ENCODE results near the gene POLQ.
"Not testable (repeated sequence)": the region's sequence is repeated elsewhere in the genome, so short reads cannot be mapped to it uniquely, and the experiment has no call there.

Gene POLQ

GRCh38 chr3:121545574-121546455 is at the start of gene POLQ:
Gene POLQ (minus strand): TSS chr3:121545988. CDS start chr3:121545877, 111 bp downstream.
- Histone ChIP-seq H3K4me1 (peaks cover 14 to 34% (median 25%) of the 10 kb centered on the region in 10 experiments), H3K4me2 (peak within 1 kb of the TSS; percentile 89 to 99 (median 95)), H3K9ac (peak within 1 kb of the TSS; percentile 80 to 92 (median 86)), H4K20me1 (no peaks in the 10 kb centered on the region), H3K9me3 (replicated peaks in 1 of 11) (no peaks in the 10 kb centered on the region), H3K27ac (peak within 1 kb of the TSS; percentile 67 to 91 (median 85)), H3K36me3 (peaks cover 0 to 37% (median 34%) of the 10 kb centered on the region in 11 experiments; a peak in 16 of 22 replicates), H3K4me3 (peak within 1 kb of the TSS; percentile 74 to 95 (median 86)), H3K27me3 (no peaks in the 10 kb centered on the region)
- no peak for TF ChIP-seq Cebpa-rat (IDR thresholded peaks at IDR 0.05)

GRCh38 chr3:121594850-121595249 is 49.1 kb upstream of the POLQ start:
- H3K27me3 ChIP-seq: no peaks in the 10 kb centered on the region
- no peaks in the 10 kb centered on the region for H3K9me3 ChIP-seq (replicated peaks in 1 of 11)
- H3K4me2 ChIP-seq: no peak overlapping the region
- no peak overlapping the region for H3K4me3 ChIP-seq
- no peak overlapping the region for H3K27ac ChIP-seq
- no peak for TF ChIP-seq Cebpa-rat (IDR thresholded peaks at IDR 0.05)
- H3K36me3 ChIP-seq: no peaks in the 10 kb centered on the region
- no peak overlapping the region for H3K9ac ChIP-seq
- H3K4me1 ChIP-seq: no peaks in the 10 kb centered on the region
- no peaks in the 10 kb centered on the region for H4K20me1 ChIP-seq

GRCh38 chr3:121593806-121594205 is 48.0 kb upstream of the POLQ start:
- not testable (repeated sequence) for H4K20me1 ChIP-seq; H3K9ac ChIP-seq; H3K36me3 ChIP-seq; H3K9me3 ChIP-seq (replicated peaks in 1 of 11); H3K27me3 ChIP-seq; H3K4me1 ChIP-seq; H3K27ac ChIP-seq; H3K4me2 ChIP-seq; H3K4me3 ChIP-seq

- no peak within 1 kb of the TSS for H3K4me2 ChIP-seq
- H3K36me3 ChIP-seq: no peaks in the 10 kb centered on the region
- H3K27ac ChIP-seq: no peak within 1 kb of the TSS
- no peaks in the 10 kb centered on the region for H3K27me3 ChIP-seq
- H3K4me1 ChIP-seq: no peaks in the 10 kb centered on the region
- H3K9ac ChIP-seq: no peak within 1 kb of the TSS
- TF ChIP-seq Cebpa-rat (IDR thresholded peaks at IDR 0.05): no peak
- H3K4me3 ChIP-seq: no peak within 1 kb of the TSS
- H4K20me1 ChIP-seq: no peaks in the 10 kb centered on the region
- H3K9me3 ChIP-seq (replicated peaks in 1 of 11): no peaks in the 10 kb centered on the region
These were observed 47.3 kb upstream of the POLQ start, which contains the start of gene FBXO40 for GRCh38 chr3:121592856-121593702. Gene FBXO40 (plus strand): TSS chr3:121593379. CDS start chr3:121620576, 27,197 bp downstream.

- H3K4me2 ChIP-seq: no peak overlapping the region
- no peaks in the 10 kb centered on the region for H3K4me1 ChIP-seq
- H3K36me3 ChIP-seq: no peaks in the 10 kb centered on the region
- no peak overlapping the region for H3K9ac ChIP-seq
- no peaks in the 10 kb centered on the region for H3K27me3 ChIP-seq
- no peak overlapping the region for H3K4me3 ChIP-seq
- no peak for TF ChIP-seq Cebpa-rat (IDR thresholded peaks at IDR 0.05)
- no peaks in the 10 kb centered on the region for H4K20me1 ChIP-seq
- no peaks in the 10 kb centered on the region for H3K9me3 ChIP-seq (replicated peaks in 1 of 11)
- H3K27ac ChIP-seq: no peak overlapping the region
These were observed 38.6 kb upstream of the POLQ start for GRCh38 chr3:121584418-121584817.

- H3K9ac ChIP-seq: no peak overlapping the region
- H3K4me2 ChIP-seq: no peak overlapping the region
- no peak overlapping the region for H3K27ac ChIP-seq
- TF ChIP-seq Cebpa-rat (IDR thresholded peaks at IDR 0.05): no peak
- H3K4me3 ChIP-seq: no peak overlapping the region
- no peaks in the 10 kb centered on the region for H3K36me3 ChIP-seq
- no peaks in the 10 kb centered on the region for H3K9me3 ChIP-seq (replicated peaks in 1 of 11)
- H4K20me1 ChIP-seq: no peaks in the 10 kb centered on the region
- no peaks in the 10 kb centered on the region for H3K27me3 ChIP-seq
- no peaks in the 10 kb centered on the region for H3K4me1 ChIP-seq
These were observed 35.9 kb upstream of the POLQ start for GRCh38 chr3:121581691-121582090.

GRCh38 chr3:121574449-121574848 is 28.7 kb upstream of the POLQ start:
- Histone ChIP-seq H3K9ac (no peak overlapping the region), H4K20me1 (no peaks in the 10 kb centered on the region), H3K9me3 (replicated peaks in 1 of 11) (no peaks in the 10 kb centered on the region), H3K4me2 (no peak overlapping the region), H3K27ac (no peak overlapping the region), H3K27me3 (no peaks in the 10 kb centered on the region), H3K4me3 (no peak overlapping the region), H3K36me3 (no peaks in the 10 kb centered on the region), H3K4me1 (no peaks in the 10 kb centered on the region)
- no peak for TF ChIP-seq Cebpa-rat (IDR thresholded peaks at IDR 0.05)

GRCh38 chr3:121567649-121568048 is 21.9 kb upstream of the POLQ start, which contains the start of gene ARGFX:
Gene ARGFX (plus strand): TSS chr3:121567949. CDS start chr3:121570714, 2,765 bp downstream.
- Histone ChIP-seq H3K4me3 (no peak within 1 kb of the TSS), H3K4me2 (no peak within 1 kb of the TSS), H3K9ac (no peak within 1 kb of the TSS), H3K36me3 (no peaks in the 10 kb centered on the region), H3K27me3 (no peaks in the 10 kb centered on the region), H3K4me1 (no peaks in the 10 kb centered on the region), H3K9me3 (replicated peaks in 1 of 11) (no peaks in the 10 kb centered on the region), H3K27ac (no peak within 1 kb of the TSS), H4K20me1 (no peaks in the 10 kb centered on the region)
- no peak for TF ChIP-seq Cebpa-rat (IDR thresholded peaks at IDR 0.05)

GRCh38 chr3:121566773-121567172 is 21.0 kb upstream of the POLQ start:
- H3K9me3 ChIP-seq (replicated peaks in 1 of 11): no peaks in the 10 kb centered on the region
- H3K27ac ChIP-seq: no peak overlapping the region
- H3K9ac ChIP-seq: no peak overlapping the region
- TF ChIP-seq Cebpa-rat (IDR thresholded peaks at IDR 0.05): no peak
- no peaks in the 10 kb centered on the region for H3K36me3 ChIP-seq
- no peaks in the 10 kb centered on the region for H3K27me3 ChIP-seq
- H3K4me2 ChIP-seq: no peak overlapping the region
- no peaks in the 10 kb centered on the region for H4K20me1 ChIP-seq
- no peaks in the 10 kb centered on the region for H3K4me1 ChIP-seq
- no peak overlapping the region for H3K4me3 ChIP-seq

Data from BLaER1 treated with 17β-estradiol and CSF1 and Interleukin-3, amounts not matched to agents 10 nM and 100 nM (cell line).